Measurements from ENCODE around the gene KLHL29.

KLHL29 gene

GRCh38 chr2:23649819-23650218, 264.8 kb downstream of the KLHL29 start:
- Histone ChIP-seq H3K27me3 (ENCODE audit: control insufficient read depth, low read length) (no peaks in the 10 kb centered on the region), H3K4me2 (ENCODE audit: low read length) (no peak overlapping the region), H4K20me1 (ENCODE audit: control insufficient read depth, insufficient read depth, low read depth, low read length) (no peaks in the 10 kb centered on the region), H3K4me1 (ENCODE audit: control insufficient read depth, low read length) (no peaks in the 10 kb centered on the region), H3K27ac (ENCODE audit: low read depth, low read length) (no peak overlapping the region), H3K9me2 (replicated peaks; ENCODE audit: control insufficient read depth, low read length) (no peaks in the 10 kb centered on the region), H3F3A (ENCODE audit: control insufficient read depth, insufficient read depth) (no peaks in the 10 kb centered on the region), H3K79me2 (ENCODE audit: control insufficient read depth, low read length) (no peaks in the 10 kb centered on the region), H3K4me3 (ENCODE audit: low read length) (no peak overlapping the region), H3K36me3 (ENCODE audit: control insufficient read depth, low read length) (no peaks in the 10 kb centered on the region), H3K9me3 (ENCODE audit: control insufficient read depth, insufficient read depth, low read length) (no peaks in the 10 kb centered on the region)
- TF ChIP-seq EZH2phosphoT487 (IDR thresholded peaks at IDR 0.05; ENCODE audit: borderline replicate concordance, low read length) (no peak), CTCF (IDR thresholded peaks at IDR 0.05; ENCODE audit: low read depth, low read length, poor library complexity, severe bottlenecking) (no peak)

DNA sequence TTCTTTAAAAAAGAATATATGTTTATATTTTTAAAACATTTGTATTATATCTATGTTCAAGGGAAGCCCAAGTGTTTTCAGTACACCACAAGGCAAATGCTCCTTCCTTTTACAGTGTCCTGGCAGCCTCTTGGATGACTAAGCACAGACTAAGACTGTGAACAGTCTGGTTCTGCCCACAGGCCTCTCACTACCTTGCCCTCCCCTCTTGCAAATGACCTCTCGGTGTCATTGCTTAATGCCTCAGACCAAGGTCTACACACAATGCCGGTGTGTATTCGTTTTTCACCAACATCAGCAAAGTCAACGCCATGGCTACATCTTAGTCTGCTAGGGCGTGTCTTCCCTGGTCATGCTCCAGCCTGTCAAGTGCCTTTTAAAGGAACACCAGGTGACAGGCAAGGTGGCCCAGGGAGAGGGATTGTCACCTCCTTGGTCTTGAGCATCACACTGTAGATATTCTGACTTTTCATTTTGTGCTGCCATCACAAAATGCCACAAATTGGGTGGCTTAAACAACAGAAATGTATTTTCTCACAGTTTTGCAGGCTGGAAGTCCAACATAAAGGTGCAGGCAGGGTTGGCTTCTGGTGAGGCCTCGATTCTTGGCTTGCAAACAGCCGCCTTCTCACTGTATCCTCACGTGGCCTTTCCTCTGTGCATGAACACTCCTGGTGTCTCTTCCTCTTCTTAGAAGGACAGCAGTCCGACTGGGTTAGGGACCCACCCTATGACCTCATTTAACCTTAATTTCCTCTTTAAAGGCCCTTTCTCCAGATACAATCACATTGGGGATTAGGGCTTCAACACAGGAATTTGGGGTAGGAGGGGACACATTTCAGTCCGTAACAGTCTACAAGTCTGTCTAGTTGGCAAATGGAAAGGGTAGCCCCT, 266.5 kb downstream of the KLHL29 start:
- H3K4me3 ChIP-seq (ENCODE audit: low read length): no peak overlapping the region
- no peaks in the 10 kb centered on the region for H3K4me1 ChIP-seq (ENCODE audit: control insufficient read depth, low read length)
- no peak overlapping the region for H3K27ac ChIP-seq (ENCODE audit: low read depth, low read length)
- H3K9me2 ChIP-seq (replicated peaks; ENCODE audit: control insufficient read depth, low read length): no peaks in the 10 kb centered on the region
- H3K79me2 ChIP-seq (ENCODE audit: control insufficient read depth, low read length): no peaks in the 10 kb centered on the region
- no peak overlapping the region for H3K4me2 ChIP-seq (ENCODE audit: low read length)
- TF ChIP-seq CTCF (IDR thresholded peaks at IDR 0.05; ENCODE audit: low read depth, low read length, poor library complexity, severe bottlenecking): no peak
- TF ChIP-seq EZH2phosphoT487 (IDR thresholded peaks at IDR 0.05; ENCODE audit: borderline replicate concordance, low read length): no peak
- H4K20me1 ChIP-seq (ENCODE audit: control insufficient read depth, insufficient read depth, low read depth, low read length): no peaks in the 10 kb centered on the region
- H3F3A ChIP-seq (ENCODE audit: control insufficient read depth, insufficient read depth): no peaks in the 10 kb centered on the region
- no peaks in the 10 kb centered on the region for H3K9me3 ChIP-seq (ENCODE audit: control insufficient read depth, insufficient read depth, low read length)
- H3K27me3 ChIP-seq (ENCODE audit: control insufficient read depth, low read length): no peaks in the 10 kb centered on the region
- no peaks in the 10 kb centered on the region for H3K36me3 ChIP-seq (ENCODE audit: control insufficient read depth, low read length)

DNA sequence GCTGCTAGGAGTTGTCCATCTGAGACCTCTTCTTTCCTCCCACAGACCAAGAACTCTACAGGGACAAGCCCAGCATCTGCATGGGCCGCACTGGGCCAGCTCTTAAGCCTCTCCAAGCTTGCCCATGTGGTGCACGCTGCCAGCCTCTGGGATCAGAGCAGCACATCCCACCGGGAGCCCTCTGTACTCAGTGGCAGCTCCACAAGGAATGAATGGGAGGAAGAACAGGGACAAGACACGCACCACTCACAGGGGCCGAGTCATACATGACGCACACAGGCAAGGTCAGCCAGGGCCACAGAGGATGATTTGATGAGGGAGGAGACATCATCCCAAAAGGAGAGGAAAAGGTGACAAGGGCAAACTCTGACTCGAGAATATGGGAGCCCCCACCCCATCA, 268.3 kb downstream of the KLHL29 start:
- H3F3A ChIP-seq (ENCODE audit: control insufficient read depth, insufficient read depth): no peaks in the 10 kb centered on the region
- TF ChIP-seq EZH2phosphoT487 (IDR thresholded peaks at IDR 0.05; ENCODE audit: borderline replicate concordance, low read length): no peak
- no peak for TF ChIP-seq CTCF (IDR thresholded peaks at IDR 0.05; ENCODE audit: low read depth, low read length, poor library complexity, severe bottlenecking)
- no peak overlapping the region for H3K4me3 ChIP-seq (ENCODE audit: low read length)
- no peaks in the 10 kb centered on the region for H3K36me3 ChIP-seq (ENCODE audit: control insufficient read depth, low read length)
- H3K9me3 ChIP-seq (ENCODE audit: control insufficient read depth, insufficient read depth, low read length): no peaks in the 10 kb centered on the region
- H3K27me3 ChIP-seq (ENCODE audit: control insufficient read depth, low read length): no peaks in the 10 kb centered on the region
- H3K27ac ChIP-seq (ENCODE audit: low read depth, low read length): no peak overlapping the region
- no peaks in the 10 kb centered on the region for H3K79me2 ChIP-seq (ENCODE audit: control insufficient read depth, low read length)
- H3K4me2 ChIP-seq (ENCODE audit: low read length): no peak overlapping the region
- no peaks in the 10 kb centered on the region for H4K20me1 ChIP-seq (ENCODE audit: control insufficient read depth, insufficient read depth, low read depth, low read length)
- no peaks in the 10 kb centered on the region for H3K9me2 ChIP-seq (replicated peaks; ENCODE audit: control insufficient read depth, low read length)
- no peaks in the 10 kb centered on the region for H3K4me1 ChIP-seq (ENCODE audit: control insufficient read depth, low read length)
